SKM-1 treated with dmso at 0.1 percent for 144 hours (cell line): ENCODE data around the gene TMEM132E.

ENCODE experiments used
- DNase-seq: peaks from one replicate; lab custom pipeline; 2025; ENCODE audit not compliant: unreplicated experiment; lab: John Stamatoyannopoulos, UW

TMEM132E gene

GRCh38 chr17:34658811-34659560, 79.6 kb downstream of the TMEM132E start:
- no peak for DNase-seq

- DNase-seq: no peak
Observed at GRCh38 chr17:34663714-34664113, 84.3 kb downstream of the TMEM132E start.

GRCh38 chr17:34665150-34665806, 85.9 kb downstream of the TMEM132E start:
- no peak for DNase-seq

GRCh38 chr17:34665819-34666763, 86.7 kb downstream of the TMEM132E start:
- no peak for DNase-seq

GRCh38 chr17:34667656-34668055, 88.3 kb downstream of the TMEM132E start:
- no peak for DNase-seq

- DNase-seq: no peak
Observed at GRCh38 chr17:34668206-34668605, 88.8 kb downstream of the TMEM132E start.

GRCh38 chr17:34669511-34669910, 90.1 kb downstream of the TMEM132E start:
- DNase-seq: no peak

GRCh38 chr17:34670618-34671017, 91.2 kb downstream of the TMEM132E start:
- DNase-seq: no peak

GRCh38 chr17:34671191-34671590, 91.8 kb downstream of the TMEM132E start:
- no peak for DNase-seq

GRCh38 chr17:34672176-34672785, 92.9 kb downstream of the TMEM132E start:
- DNase-seq: no peak

- DNase-seq: no peak
Observed at GRCh38 chr17:34673516-34673915, 94.1 kb downstream of the TMEM132E start.

GRCh38 chr17:34673995-34674890, 94.9 kb downstream of the TMEM132E start:
- DNase-seq: no peak

- no peak for DNase-seq
Observed at GRCh38 chr17:34675143-34675542, 95.8 kb downstream of the TMEM132E start.

GRCh38 chr17:34675605-34676004, 96.2 kb downstream of the TMEM132E start:
- no peak for DNase-seq

GRCh38 chr17:34680151-34680550, 100.8 kb downstream of the TMEM132E start:
- no peak for DNase-seq

- no peak for DNase-seq
Observed at GRCh38 chr17:34682305-34682704, 102.9 kb downstream of the TMEM132E start.

- DNase-seq: no peak
Observed at GRCh38 chr17:34683390-34683789, 104.0 kb downstream of the TMEM132E start.
